Endothelial cell of umbilical vein (primary cell): ENCODE results near the gene SMC1A.

ENCODE experiments used
- CTCF ChIP-seq, 2 donors: IDR thresholded peaks; 1 replicate in 1 of 2; 2 replicates in 1 of 2; pipeline ENCODE4 v1.5.1; 2011; ENCODE audit warnings: low read length in 2 of 2, mild to moderate bottlenecking in 2 of 2, moderate library complexity in 2 of 2, control low read depth in 1 of 2, inconsistent platforms in 1 of 2, low read depth in 1 of 2; ENCODE audit not compliant: insufficient read depth in 1 of 2; ENCODE audit errors: extremely low read depth in 1 of 2
- EZH2 ChIP-seq: IDR thresholded peaks from 2 replicates; pipeline ENCODE4 v1.6.1; 2012; ENCODE audit warnings: borderline replicate concordance, low read depth, mild to moderate bottlenecking, moderate library complexity, low read length, inconsistent platforms; ENCODE audit not compliant: severe bottlenecking

GRCh38 chrX:53398216-53398615 is 24.2 kb downstream of the SMC1A start:
- no peak for TF ChIP-seq EZH2
- no peak for TF ChIP-seq CTCF (IDR thresholded peaks at IDR 0.05; ENCODE audit: extremely low read depth in 1 of 2, insufficient read depth in 1 of 2, low read depth in 1 of 2, low read length in 2 of 2)
